GM12891 (cell line): ENCODE results near the gene NTNG1.

Source experiments
- DNase-seq: peaks from one replicate; pipeline ENCODE4 v3.0.0; 2011; ENCODE audit warnings: low spot score; ENCODE audit not compliant: insufficient read length
- FAIRE-seq: peaks from 2 replicates; lab custom pipeline; 2011; peaks lifted over from hg19 to GRCh38; lab: Jason Lieb, UNC
- PAX5 ChIP-seq: IDR thresholded peaks from 2 replicates; pipeline ENCODE4 v1.6.1; 2011; ENCODE audit warnings: low read length, moderate library complexity, mild to moderate bottlenecking; ENCODE audit not compliant: insufficient read depth, severe bottlenecking
- POLR2A ChIP-seq: IDR thresholded peaks from 2 replicates; pipeline ENCODE4 v1.6.1; 2011; ENCODE audit warnings: low read depth, low read length, control low read depth
- POLR2AphosphoS5 ChIP-seq: IDR thresholded peaks from 2 replicates; pipeline ENCODE4 v1.6.1; 2011; ENCODE audit warnings: low read depth, low read length, control low read depth
- POU2F2 ChIP-seq: IDR thresholded peaks from 2 replicates; pipeline ENCODE4 v1.6.1; 2011; ENCODE audit warnings: low read depth, mild to moderate bottlenecking, control low read depth, low read length, moderate library complexity
- SPI1 ChIP-seq: IDR thresholded peaks from 2 replicates; pipeline ENCODE4 v1.6.1; 2011; ENCODE audit warnings: low read depth, low read length, control low read depth
- TAF1 ChIP-seq: IDR thresholded peaks from 2 replicates; pipeline ENCODE4 v1.6.1; 2011; ENCODE audit warnings: low read depth, low read length, control low read depth

The NTNG1 gene

DNA sequence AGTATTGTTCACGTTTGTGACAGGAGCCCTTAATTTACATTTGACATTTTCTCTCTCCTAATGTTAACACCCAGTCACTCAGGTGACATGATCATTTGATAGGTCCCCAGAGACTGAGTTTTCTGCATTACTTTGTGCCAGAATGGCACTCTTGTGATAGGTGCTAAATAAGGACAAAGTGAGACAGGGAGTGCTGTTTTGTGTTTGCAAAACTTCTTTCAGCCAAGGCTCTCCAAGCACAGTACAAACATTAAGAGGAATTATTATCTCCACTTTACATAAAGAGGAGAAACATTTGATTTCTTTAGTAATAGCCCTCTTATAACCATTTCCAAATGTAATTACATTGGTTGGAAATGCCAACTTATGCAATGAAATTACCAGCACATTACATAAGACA is 355.2 kb downstream of the NTNG1 start:
- DNase-seq (no peak), FAIRE-seq (no peak)
- TF ChIP-seq POLR2A (no peak), PAX5 (no peak), TAF1 (no peak), POLR2AphosphoS5 (no peak), POU2F2 (no peak), SPI1 (no peak)

DNA sequence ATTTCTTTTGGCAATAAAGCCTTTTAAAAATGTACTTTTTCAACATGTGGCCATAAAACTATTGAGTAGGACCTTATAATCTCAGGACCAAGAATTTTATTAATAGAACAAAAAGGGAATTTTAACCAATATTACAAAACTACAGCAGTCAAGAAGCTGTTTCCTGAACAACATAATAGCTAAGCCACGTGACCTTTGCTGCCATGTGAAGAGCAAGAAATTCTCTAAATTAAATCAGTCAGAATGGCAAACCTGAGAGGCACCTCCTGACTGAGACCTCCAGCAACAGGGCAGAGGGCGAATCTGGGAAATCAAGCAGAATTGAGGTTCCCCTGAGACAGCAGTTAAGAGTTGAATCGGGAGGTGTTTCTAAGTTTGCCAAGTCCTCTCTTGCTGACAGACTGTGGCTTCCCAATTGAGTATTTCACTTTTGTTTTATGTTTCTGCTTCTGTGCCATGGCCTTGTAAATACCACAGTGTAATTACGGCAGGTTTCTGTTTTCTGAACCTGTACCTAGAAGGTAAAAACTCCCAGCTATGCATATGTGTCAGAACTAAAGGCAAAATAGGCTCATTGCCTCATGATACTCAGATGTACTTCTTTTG is 358.4 kb downstream of the NTNG1 start:
- peak; percentile 76 for FAIRE-seq
- DNase-seq = no peak
- no peak for TF ChIP-seq PAX5
- no peak for TF ChIP-seq TAF1
- 0 out of 2 replicates have a peak, but pooled peaks have one; percentile 32 for TF ChIP-seq POU2F2

DNA sequence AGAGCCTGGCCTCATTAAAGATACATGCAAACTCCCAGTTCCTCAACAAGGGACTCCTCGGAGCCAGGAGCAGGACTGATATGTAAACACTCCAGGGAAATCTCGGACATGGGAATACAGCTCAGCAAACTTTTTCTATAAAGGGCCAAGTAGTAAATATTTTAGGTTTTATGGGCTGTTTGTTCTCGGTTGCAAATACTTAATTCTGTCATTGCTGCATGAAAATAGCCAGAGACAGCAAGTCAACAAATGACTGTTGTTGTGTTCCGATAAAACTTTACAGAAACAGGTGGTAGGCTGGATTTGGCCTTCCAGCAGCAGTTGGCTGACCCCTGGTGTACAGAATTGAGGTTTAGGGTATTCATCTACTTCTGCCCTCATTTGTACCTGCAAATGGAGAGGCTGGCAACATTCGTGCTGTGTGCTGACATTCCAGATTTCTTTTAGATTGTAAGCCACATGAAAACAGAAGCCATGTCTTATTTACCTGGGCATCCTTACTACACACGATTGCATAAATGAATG is 360.3 kb downstream of the NTNG1 start:
- no peak for DNase-seq
- no peak for FAIRE-seq
- TF ChIP-seq POU2F2 (no peak), SPI1 (no peak), PAX5 (no peak)

DNA sequence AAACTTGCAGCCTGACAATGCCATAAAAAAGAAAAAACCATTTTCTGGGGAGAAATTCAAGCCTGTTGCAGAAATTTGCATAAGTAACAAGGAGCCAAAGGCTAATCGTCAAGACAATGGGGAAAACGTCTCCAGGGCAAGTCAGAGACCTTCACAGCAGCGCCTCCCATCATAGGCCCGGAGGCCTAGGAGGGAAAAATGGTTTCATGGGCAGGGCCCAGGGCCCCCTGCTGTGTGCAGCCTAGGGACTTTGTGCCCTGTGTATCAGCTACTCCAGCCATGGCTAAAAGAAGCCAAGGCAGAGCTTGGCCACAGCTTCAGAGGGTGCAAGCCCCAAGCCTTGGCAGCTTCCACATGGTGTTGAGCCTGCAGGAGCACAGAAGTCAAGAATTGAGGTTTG is 369.5 kb downstream of the NTNG1 start:
- DNase-seq (no peak), FAIRE-seq (no peak)
- TF ChIP-seq POLR2AphosphoS5 (no peak), POLR2A (no peak), POU2F2 (no peak), PAX5 (no peak)

DNA sequence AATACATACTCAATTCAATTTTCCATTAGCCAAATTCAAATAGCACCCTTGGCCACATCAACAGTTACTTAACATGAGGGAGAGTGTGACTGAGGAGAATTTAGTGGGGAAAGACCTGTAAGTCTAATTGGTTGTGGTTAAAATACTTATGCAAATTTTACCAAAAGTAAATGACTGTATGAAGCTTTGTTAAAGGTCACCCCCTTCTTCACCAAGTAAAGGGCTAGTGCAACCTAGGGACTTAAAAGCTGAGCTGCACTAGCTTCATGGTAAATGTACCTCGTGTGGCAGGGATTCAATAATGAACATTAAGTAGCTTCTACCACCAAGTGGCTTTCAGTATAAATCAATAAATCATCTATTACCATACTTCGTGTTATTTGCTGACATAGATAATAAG is 372.0 kb downstream of the NTNG1 start:
- FAIRE-seq (no peak), DNase-seq (no peak)
- TF ChIP-seq TAF1 (no peak), POLR2AphosphoS5 (no peak), POU2F2 (no peak), PAX5 (no peak), SPI1 (no peak), POLR2A (no peak)

DNA sequence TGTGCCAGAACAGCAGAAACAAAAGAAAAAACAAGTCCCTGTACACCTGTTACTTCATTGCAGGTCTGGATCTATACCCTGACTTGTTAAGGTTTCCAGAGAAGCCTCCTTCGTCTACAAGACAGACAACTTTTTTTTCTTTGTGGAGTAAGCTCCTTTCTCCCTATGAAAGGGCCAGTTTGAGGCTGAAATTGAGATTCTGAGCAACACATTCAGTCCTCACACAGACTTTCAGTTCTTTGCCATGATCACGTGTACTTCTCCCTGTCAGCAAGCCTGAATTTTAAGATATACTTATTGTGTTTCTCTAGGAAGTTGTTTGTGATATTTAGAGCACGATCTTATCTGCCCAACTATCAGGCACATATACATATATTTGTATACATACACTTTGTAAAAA is 374.0 kb downstream of the NTNG1 start:
- DNase-seq (no peak), FAIRE-seq (no peak)
- no peak for TF ChIP-seq POLR2AphosphoS5
- TF ChIP-seq POLR2A = no peak

DNA sequence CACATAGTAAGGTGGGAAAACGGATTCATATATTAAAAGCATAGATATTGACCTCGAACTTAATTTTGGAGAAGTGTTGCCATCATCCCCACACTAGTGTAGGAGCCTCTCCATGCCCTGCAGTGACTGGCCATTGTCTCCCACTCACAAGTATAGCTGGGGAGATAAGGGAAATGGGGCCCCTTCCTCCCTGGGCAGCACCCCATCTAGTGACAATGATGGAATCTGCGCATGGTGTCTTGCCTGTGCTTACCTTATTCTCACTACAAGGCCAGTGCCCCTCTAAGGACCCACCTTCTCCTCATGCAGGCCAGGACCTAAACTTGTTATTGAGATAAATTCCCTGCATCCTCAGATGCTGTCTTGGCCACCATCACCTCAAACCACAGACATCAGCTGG is 374.9 kb downstream of the NTNG1 start:
- TF ChIP-seq POLR2A = no peak
- TF ChIP-seq POU2F2 = no peak
- TF ChIP-seq PAX5 = no peak
- no peak for TF ChIP-seq POLR2AphosphoS5
- TF ChIP-seq TAF1 = no peak
- TF ChIP-seq SPI1 = no peak
- DNase-seq = no peak
- no peak for FAIRE-seq

DNA sequence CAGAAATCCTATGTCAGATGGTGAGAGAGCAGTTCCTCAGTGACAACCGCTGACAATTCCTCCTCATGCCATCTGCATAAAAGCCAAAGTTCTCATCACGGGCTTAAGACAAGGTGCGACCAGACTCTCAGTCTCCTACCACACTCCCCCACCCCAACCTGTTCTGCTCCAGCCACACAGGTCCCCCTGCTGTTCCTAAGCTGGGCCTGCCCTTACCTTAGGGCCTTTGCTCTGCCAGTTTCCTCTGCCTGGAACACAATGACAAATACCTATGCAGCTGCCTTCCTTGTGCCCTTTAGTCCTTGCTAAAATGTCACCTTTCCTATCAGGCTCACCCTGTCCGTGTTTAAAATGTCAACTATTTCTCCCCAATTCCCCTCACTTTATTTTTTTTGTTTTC is 382.2 kb downstream of the NTNG1 start:
- no peak for FAIRE-seq
- DNase-seq = no peak
- TF ChIP-seq SPI1 (no peak), POU2F2 (no peak), POLR2A (no peak), TAF1 (no peak), POLR2AphosphoS5 (no peak)

DNA sequence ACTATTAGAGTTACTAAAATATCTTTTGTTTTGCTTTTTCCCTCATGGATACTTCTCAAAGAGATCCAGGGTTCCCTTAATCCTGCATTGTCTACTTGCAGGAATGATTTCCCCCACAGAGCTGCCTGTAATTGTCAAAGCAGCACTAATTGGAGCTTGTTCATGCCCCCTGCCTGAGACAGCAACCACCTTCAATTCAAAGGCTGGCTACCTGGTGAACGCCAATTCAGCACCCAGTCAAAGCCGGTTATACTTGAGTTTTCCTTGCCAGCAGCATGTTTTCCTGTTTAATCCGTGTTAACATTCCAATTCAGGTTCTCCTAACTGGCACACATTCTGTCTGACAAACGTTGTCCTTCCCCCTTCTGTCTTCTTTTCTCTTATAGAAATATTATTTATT is 382.9 kb downstream of the NTNG1 start:
- DNase-seq (no peak), FAIRE-seq (no peak)
- TF ChIP-seq TAF1 = no peak
- no peak for TF ChIP-seq PAX5
- TF ChIP-seq SPI1 = no peak
- no peak for TF ChIP-seq POLR2AphosphoS5

DNA sequence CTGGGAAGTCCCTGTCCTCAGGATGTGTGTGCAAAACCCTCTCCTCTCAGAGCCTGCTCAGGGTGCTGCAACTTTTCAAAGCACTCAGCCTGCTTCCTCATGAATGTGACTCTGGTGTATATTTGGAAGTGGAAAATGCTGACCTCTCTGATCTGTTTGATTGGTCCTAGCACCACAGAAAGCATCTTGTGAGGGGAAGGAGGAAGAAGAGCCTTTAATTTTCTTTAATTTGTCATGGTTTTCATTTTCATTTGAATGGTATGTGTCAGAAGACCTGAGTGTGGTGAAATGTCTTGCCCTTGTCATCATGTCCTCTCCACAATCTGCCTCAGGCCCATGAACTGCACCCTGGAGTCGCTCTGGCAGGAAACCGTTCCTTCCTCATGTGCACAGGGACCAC is 383.5 kb downstream of the NTNG1 start:
- FAIRE-seq = no peak
- TF ChIP-seq POLR2A = no peak
- no peak for TF ChIP-seq POLR2AphosphoS5
- no peak for TF ChIP-seq PAX5
- no peak for TF ChIP-seq POU2F2
- no peak for TF ChIP-seq TAF1
- no peak for TF ChIP-seq SPI1
- DNase-seq = no peak

DNA sequence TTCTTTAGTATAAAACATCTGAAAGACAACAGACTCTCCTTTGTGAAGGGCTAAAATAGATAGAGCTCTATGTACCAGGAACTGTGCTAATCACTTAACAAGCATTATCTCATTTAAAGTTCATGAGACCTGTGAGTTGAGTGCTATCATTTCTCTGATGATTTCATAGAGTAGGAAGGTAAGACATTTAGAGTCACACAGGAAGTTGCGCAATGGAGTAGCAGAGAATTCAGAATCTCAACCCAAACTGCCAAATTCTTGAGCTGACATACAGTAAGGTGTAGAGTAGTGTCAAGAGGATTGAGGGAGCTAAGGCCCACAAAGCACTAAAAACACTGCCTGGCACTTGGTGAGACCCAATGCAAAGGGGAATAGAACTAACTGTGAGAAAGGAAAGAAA is 384.3 kb downstream of the NTNG1 start:
- no peak for FAIRE-seq
- TF ChIP-seq SPI1 (no peak), POLR2A (no peak), PAX5 (no peak)
- DNase-seq = no peak
